Mucosa of rectum (tissue), 2 donors: ENCODE measurements around the gene DKC1.
A peak's percentile ranks its signal among the peaks of the same experiment; 100 is the strongest.

Experiments
- H3K27ac ChIP-seq, 2 donors: one replicate each; pipeline ENCODE4 v1.7.0; 2013; ENCODE audit warnings: inconsistent platforms in 2 of 2, low read depth in 2 of 2, low read length in 2 of 2
- H3K27me3 ChIP-seq, 2 donors: one replicate each; pipeline ENCODE4 v1.7.0; 2013; ENCODE audit warnings: low read length in 2 of 2; ENCODE audit not compliant: control insufficient read depth in 2 of 2, insufficient read depth in 2 of 2
- H3K36me3 ChIP-seq, 2 donors: one replicate each; pipeline ENCODE4 v1.7.0; 2013; ENCODE audit warnings: low read length in 2 of 2; ENCODE audit not compliant: control insufficient read depth in 2 of 2, insufficient read depth in 2 of 2
- H3K4me1 ChIP-seq, 2 donors: one replicate each; pipeline ENCODE4 v1.7.0; 2013; ENCODE audit warnings: low read length in 2 of 2, mild to moderate bottlenecking in 1 of 2; ENCODE audit not compliant: control insufficient read depth in 2 of 2, insufficient read depth in 2 of 2
- H3K4me3 ChIP-seq, 2 donors: one replicate each; pipeline ENCODE4 v1.7.0; 2013; ENCODE audit warnings: low read length in 2 of 2
- H3K9ac ChIP-seq, 2 donors: one replicate each; pipeline ENCODE4 v1.7.0; 2013; ENCODE audit warnings: low read length in 2 of 2, low read depth in 1 of 2, mild to moderate bottlenecking in 1 of 2
- H3K9me3 ChIP-seq, 2 donors: one replicate each; pipeline ENCODE4 v1.7.0; 2013; ENCODE audit warnings: low read length in 2 of 2; ENCODE audit not compliant: control insufficient read depth in 2 of 2
- donor health status: healthy.
- donor health status: Normal muscosa, but diverticular disease.

The DKC1 gene

DNA sequence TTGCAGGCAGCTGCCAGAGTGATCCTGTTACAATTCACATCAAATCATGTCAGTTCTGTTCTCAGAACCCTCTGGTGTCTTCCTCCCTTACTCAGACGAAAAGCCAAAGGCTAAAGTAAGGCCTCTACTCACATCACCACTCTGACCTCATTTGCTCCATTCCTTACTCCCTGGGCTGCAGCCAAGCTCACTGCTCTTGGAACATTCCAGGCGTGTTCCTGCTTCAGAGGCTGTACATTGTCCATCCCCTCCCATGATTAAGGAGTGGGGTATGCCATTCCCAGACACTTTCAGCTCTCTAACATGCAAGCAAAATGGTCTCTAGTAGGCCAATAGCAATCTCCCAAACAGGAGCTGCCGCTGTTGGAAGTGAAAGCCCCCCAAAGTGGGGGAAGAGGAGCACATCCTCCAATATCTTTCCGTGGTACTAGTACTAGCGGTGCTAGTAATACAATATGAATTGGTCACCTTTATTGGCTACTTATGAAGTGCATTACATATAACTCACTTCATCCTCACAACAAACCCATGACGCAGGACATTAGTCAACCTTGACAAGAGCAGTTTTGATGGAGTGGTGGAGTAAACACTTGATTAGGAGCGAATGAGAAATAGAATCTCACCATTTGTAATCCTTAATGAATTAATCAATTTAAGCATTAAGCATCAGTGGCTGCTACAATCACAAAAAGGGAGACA is 26.8 kb upstream of the DKC1 start:
- H3K27ac ChIP-seq, result peak overlapping the region; percentile 54 to 72
- peaks cover 0 to 10% of the 10 kb centered on the region in 2 donors for H3K4me1 ChIP-seq
- H3K36me3 ChIP-seq, result no peaks in the 10 kb centered on the region
- no peak overlapping the region for H3K9ac ChIP-seq
- peaks cover 0 to 2% of the 10 kb centered on the region in 2 donors for H3K27me3 ChIP-seq
- no peaks in the 10 kb centered on the region for H3K9me3 ChIP-seq
- H3K4me3 ChIP-seq, result no peak overlapping the region

DNA sequence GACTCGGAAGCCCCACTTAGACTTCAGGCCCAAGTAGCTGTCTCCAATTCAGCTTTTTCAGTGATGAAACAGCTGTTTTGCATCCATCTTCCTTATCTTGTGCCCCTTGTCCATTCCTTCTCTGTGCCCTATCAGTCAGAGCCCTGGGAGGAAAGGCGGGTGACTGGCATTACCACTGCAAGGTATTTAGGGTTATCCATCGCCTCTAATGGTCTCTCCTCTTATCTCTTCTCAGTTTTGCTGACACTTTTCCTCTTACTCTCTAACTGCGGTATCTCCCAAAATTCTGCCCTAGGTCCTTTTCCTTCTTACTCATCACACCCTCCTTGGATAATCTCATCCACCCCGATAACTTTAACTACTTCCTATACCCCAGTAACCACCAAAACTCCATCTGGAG is 25.5 kb upstream of the DKC1 start:
- Histone ChIP-seq H3K27me3 (peaks cover 0 to 2% of the 10 kb centered on the region in 2 donors), H3K9ac (no peak overlapping the region), H3K4me1 (peaks cover 0 to 10% of the 10 kb centered on the region in 2 donors), H3K27ac (peak overlapping the region in 1 of 2 donors; percentile 12), H3K9me3 (no peaks in the 10 kb centered on the region), H3K36me3 (no peaks in the 10 kb centered on the region), H3K4me3 (no peak overlapping the region)

DNA sequence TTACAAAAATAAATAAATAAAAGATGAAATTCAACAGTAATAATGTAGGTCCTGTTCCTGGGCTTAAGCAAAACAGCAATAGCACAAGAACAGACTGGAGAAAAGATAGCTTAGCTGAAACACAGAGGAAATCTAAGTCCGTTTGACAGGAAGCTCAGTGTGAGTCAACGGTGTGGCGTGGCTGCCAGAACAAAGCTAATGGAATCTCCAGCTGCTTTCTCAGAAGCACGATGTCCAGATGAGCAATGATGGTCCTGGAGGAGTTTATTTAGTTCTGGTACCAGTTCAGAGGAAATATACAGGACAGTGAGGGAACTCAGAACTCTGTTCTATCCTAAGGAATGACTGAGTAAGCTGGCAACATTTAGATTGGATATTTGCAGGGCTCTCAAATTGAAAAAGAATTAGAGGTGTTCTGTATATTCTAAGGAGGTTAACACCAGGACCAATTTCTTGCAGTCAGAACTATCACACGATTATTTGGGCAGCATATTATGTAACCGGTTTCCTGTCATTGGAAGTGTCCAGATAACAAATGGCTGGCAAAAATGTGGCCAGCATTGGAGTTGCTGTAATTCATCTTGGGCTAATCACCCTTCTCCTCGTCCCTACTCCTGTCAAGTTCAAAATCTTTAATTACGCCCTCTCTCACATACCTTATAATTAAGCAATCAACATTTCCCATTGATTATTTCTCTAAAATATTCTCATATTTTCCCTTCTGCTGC is 24.5 kb upstream of the DKC1 start:
- peaks cover 0 to 2% of the 10 kb centered on the region in 2 donors for H3K27me3 ChIP-seq
- H3K9me3 ChIP-seq, result no peaks in the 10 kb centered on the region
- no peaks in the 10 kb centered on the region for H3K36me3 ChIP-seq
- H3K4me1 ChIP-seq, result peaks cover 0 to 10% of the 10 kb centered on the region in 2 donors
- H3K9ac ChIP-seq, result no peak overlapping the region
- H3K4me3 ChIP-seq, result no peak overlapping the region
- peak overlapping the region in 1 of 2 donors; percentile 19 for H3K27ac ChIP-seq

DNA sequence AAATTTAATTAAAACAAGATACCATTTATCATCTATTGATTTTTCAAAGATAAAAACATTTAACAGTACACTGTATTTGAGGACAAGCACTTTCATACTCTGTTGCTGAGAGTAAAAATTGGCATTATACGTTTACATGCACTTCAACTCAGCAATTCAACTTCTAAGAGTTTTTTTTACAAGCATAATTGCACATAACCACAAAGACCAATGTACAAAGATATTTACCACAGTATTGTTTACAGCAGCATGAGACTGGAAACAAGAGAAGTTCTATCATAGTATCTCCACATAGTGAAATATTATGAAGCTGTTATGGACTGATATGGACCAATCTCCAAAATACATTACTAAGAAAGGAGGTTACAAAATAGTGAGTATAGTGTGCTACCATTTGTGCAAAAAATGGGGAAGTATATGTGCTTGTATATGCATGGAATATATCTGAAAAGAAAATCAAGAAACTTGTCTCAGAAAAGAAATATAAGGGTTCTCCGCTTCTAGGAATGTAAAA is 22.7 kb upstream of the DKC1 start:
- no peak overlapping the region for H3K4me3 ChIP-seq
- H3K27me3 ChIP-seq, result no peaks in the 10 kb centered on the region
- no peaks in the 10 kb centered on the region for H3K36me3 ChIP-seq
- H3K9me3 ChIP-seq, result no peaks in the 10 kb centered on the region
- peaks cover 0 to 4% of the 10 kb centered on the region in 2 donors for H3K4me1 ChIP-seq
- H3K27ac ChIP-seq, result no peak overlapping the region
- no peak overlapping the region for H3K9ac ChIP-seq

DNA sequence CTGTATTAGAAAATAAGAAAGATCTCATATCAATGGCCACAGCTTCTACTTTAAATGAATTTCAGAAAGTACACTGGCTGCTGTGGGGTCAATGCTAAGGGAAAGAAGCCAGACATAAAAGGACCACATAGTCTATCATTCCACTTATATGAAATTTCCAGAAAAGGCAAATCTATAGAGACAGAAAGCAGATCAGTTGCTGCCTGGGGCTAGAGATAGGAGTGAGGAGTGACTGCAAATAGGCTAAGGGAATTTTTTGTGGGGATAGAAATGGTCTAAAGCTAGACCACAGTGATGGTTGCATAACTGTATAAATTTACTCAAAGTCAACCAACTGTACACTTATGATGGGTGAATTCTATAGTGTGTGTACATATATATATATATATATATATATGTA is 20.1 kb upstream of the DKC1 start:
- H3K4me1 ChIP-seq, result no peaks in the 10 kb centered on the region
- H3K4me3 ChIP-seq, result no peak overlapping the region
- no peak overlapping the region for H3K27ac ChIP-seq
- H3K9ac ChIP-seq, result no peak overlapping the region
- no peaks in the 10 kb centered on the region for H3K36me3 ChIP-seq
- H3K27me3 ChIP-seq, result peaks cover 0 to 2% of the 10 kb centered on the region in 2 donors
- H3K9me3 ChIP-seq, result no peaks in the 10 kb centered on the region

DNA sequence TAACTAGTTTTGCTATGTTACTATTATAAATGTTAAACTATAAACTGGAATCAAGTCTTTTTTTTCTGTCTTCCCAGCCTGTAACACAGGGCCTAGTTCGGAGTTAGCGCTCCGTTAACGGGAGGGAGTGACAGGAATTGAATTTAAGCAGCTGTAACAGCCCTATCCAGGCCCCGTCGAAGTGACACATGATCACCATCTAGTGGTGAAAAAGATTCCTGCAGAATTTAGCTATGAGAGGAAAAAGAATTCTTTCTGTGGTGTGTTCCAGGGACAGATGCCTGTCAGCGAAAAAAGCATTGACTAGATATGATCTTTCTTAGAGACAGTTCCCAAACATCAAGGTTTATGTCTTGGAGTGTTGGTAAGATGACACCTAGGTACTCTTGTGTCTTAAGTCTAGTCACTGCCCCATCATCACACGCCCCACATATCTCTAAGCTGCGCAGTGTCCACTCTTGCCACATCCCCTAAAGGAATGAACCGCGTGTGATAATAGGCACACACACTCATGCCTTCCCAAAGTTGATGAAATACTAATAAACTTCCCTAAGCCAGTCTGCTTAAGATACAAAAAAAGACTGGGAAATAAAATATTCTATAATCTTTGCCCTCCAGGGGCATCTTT is 13.8 kb upstream of the DKC1 start:
- no peak overlapping the region for H3K27ac ChIP-seq
- H3K27me3 ChIP-seq, result peaks cover 7 to 23% of the 10 kb centered on the region in 2 donors
- H3K4me1 ChIP-seq, result no peaks in the 10 kb centered on the region
- H3K9me3 ChIP-seq, result no peaks in the 10 kb centered on the region
- peak overlapping the region in 1 of 2 donors; percentile 26 for H3K4me3 ChIP-seq
- no peaks in the 10 kb centered on the region for H3K36me3 ChIP-seq
- H3K9ac ChIP-seq, result no peak overlapping the region

DNA sequence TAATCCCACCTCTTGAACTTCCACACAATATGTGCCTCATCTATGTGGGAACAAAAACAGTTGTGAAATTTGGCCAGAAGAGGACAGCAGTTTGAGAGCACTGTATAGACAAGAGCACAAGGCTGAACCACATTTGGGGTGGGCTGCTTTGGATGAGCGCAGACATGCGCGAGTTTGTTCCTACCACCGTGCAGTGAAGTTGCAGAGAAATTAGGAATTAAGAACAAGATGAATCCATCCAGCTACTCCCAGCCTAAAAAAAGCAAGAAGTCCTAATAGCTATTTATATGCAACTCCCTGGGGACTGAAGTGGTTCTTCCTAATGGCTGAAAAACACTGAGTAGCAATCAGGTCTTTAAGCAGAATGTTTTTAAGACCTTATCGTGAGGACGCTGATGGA is 12.8 kb upstream of the DKC1 start:
- Histone ChIP-seq H3K4me1 (no peaks in the 10 kb centered on the region), H3K4me3 (peak overlapping the region; percentile 44 to 66), H3K9me3 (no peaks in the 10 kb centered on the region), H3K9ac (peak overlapping the region; percentile 1 to 41), H3K27ac (peak overlapping the region; percentile 48 to 79), H3K36me3 (no peaks in the 10 kb centered on the region), H3K27me3 (peaks cover 7 to 23% of the 10 kb centered on the region in 2 donors)

DNA sequence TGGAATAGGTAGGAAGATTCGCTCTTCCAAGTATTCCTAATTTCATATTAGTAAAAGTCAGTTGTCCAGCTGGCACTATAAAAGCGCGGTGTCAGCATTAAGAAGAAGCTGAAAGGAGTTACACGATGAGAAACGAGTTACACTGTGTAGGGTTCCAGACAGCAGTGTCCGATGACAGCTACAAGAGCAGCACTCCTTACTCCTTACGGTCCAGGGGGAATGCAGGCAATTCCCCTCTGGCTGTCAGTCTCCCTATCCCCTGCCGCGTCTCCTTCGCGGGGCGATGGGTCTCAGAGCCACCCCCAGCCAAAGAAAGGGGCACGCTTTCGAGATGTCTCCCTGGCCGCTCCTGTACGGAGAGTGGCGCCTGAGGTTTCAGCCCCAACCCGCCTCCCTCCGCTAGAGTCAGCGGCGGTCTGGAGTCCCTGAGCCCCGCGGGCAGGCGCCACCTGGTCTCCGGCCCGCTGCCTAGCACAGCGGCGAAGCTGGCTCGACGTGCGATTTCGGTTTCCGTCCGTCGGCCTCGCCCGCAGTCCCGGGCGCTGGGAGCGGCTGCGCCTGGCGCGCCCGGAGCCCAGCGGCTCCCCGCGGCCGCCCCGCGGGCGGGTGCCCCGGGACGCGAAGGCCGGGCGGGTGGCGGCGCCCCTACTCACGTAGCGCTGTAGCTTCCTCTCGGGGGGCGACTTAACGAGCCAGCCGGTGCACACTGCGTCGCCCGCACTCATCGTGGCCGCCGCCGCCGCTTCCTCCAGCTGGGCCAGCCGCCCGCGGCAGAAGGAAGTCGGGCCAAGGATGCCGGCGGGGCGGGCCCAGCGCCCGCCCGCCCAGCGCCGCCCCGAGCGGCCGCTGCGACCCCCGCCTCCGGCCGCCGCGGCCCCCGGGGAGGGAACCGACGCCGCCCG is 12.1 kb upstream of the DKC1 start, which contains the start of gene GAB3:
GAB3 (minus strand) TSS at position 777 of the 902 bp plus-strand sequence; CDS start at position 725, 52 bp downstream.
- H3K4me3 ChIP-seq, result peak within 1 kb of the TSS; percentile 44 to 66
- peaks cover 7 to 23% of the 10 kb centered on the region in 2 donors for H3K27me3 ChIP-seq
- H3K9me3 ChIP-seq, result no peaks in the 10 kb centered on the region
- H3K36me3 ChIP-seq, result no peaks in the 10 kb centered on the region
- peak within 1 kb of the TSS; percentile 1 to 41 for H3K9ac ChIP-seq
- no peaks in the 10 kb centered on the region for H3K4me1 ChIP-seq
- H3K27ac ChIP-seq, result peak within 1 kb of the TSS; percentile 48 to 79

DNA sequence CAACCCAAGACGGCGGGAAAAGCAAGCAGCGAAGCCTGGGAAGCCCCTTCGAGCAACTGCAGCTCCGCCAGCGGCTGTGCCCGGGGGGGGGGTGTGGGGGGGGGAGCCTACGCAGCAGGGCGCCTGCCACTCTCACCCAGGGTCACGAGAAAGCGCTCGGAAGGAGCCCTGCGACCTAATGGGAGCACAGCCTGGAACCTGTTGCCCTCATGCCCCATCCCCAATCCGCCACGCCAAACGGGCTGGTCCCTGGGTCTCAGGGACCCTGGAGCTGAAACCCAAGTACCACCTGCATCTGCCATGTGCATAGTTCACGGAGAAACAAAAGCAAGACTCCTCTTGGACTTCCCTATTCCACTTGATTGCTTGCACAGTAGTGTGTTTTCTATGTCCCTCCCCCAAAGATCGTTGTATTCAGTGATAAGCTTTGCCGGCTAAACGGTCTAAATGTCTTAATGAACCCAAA is 11.4 kb upstream of the DKC1 start:
- peaks cover 7 to 23% of the 10 kb centered on the region in 2 donors for H3K27me3 ChIP-seq
- H3K36me3 ChIP-seq, result no peaks in the 10 kb centered on the region
- no peak overlapping the region for H3K9ac ChIP-seq
- peak overlapping the region in 1 of 2 donors; percentile 62 for H3K4me3 ChIP-seq
- no peaks in the 10 kb centered on the region for H3K9me3 ChIP-seq
- H3K4me1 ChIP-seq, result no peaks in the 10 kb centered on the region
- peak overlapping the region in 1 of 2 donors; percentile 58 for H3K27ac ChIP-seq
